HG03354 (cell line): ENCODE measurements around the gene PIM3.

Source experiments
- ATAC-seq: cut with Tn5 transposase; IDR thresholded peaks from one replicate; pipeline ENCODE4 v1.9.1; 2021; ENCODE audit warnings: mild to moderate bottlenecking; ENCODE audit not compliant: unreplicated experiment, poor library complexity, severe bottlenecking

Gene PIM3

DNA sequence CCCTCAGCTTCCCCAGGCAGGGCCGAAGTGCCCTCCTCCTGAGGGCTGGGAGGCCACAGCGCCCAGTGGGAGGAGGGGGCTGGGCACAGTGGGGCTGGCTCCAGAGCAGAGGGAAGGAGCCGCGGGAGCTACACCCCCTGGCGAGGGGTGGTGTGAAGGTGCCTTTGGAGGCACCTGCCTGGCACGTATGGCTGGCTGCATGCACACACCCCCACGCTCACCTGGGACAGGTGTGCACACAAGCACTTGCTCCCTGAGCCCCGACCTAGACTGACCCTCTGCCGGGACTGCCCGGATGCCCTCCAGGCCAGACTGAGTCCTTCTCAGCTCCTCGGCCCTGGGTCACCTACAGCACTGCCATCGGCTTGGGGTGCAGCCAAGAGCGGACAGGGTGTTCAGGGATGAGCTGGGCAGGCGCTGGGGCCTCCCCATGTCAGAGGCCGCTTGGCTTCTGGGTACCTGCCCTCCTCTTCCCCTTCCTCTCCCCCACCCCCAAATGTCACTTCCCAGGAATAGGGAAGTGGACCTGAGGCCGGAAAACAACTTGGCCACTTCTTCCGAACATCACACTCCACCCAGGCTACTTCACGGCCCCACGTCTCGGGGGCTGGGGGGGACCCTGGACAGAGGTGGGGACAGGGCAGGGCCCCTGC is 7.4 kb upstream of the PIM3 start:
- ATAC-seq, result no peak

DNA sequence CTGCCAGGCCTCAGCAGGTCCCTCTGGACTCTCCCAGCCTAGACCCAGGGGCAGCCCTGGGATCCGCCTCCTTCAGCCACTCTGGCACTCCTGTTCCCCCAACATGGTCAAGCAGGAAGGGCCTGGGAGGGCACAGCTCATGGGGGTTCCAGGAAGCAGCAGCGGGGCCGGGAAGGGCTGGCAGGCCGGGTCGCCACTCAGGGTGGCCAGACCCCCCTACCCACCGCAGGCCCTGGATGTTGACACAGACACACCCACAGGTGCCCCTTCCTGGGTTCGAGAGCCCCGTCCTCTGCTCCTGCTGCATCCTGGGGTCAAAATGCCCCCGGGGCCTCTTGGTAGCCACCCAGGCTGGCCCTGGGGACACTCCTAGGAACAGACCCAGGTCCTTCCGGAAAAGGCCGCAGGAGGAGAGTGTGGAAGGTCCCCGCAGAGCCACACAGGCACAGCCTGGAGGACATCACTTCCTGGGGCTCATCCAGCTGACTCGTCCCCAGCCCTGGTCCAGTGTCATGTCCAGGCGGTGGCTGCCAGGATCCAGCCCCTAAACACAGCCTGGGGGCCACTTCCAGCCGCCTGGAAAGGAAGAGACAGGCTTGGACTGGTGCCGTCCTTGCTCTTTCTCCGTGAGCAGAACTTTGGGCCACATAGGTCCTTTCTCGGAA is 6.8 kb upstream of the PIM3 start:
- ATAC-seq, result no peak

DNA sequence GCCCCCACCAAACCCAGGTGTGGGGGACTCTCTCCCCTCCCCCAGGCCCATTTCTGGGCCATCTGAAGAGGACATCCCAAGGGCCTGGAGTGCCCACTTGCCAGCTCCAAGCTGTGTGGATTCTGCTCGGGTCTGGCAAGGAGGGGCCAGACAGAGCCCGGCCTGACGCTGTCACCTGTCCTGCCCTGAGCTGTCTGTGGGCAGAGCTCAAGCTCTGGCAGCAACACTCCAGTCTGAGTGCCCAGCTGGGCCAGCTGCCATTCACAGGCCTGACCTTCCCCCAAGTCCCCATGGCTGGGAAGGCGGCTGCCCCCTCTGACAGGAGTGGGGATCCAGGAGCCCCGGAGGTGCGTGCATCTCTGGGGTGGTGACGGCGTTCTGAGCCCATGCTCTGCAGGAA is 6.2 kb upstream of the PIM3 start:
- ATAC-seq, result no peak

DNA sequence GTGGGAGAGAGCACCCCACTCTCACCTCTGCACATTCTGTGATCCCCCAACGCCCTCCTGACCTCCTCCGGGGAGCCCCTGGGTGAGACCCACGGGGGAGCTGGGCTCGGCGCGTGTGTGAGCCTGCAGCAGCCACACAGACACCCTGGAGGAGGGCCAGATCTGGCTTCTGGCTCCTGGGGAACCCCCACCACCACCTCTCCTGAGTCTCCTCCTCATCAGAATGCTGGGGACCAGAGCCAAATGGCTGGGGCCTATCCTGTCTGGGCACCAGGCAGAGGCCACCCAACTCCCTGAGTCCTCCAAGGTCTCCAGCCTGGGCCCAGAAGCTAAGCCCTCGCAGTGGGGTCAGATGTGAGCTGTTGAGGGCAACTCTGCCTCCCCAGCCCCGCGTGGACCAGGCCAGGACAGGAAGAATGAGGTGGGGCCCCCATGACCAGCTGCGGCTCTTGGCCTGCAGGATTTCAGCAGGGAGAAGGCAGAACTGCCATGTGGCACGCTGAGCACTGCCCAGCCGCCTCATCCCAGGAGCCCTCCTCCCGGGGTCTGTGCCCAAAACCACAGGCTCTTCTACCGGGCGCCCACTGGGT is 5.5 kb upstream of the PIM3 start:
- no peak for ATAC-seq

DNA sequence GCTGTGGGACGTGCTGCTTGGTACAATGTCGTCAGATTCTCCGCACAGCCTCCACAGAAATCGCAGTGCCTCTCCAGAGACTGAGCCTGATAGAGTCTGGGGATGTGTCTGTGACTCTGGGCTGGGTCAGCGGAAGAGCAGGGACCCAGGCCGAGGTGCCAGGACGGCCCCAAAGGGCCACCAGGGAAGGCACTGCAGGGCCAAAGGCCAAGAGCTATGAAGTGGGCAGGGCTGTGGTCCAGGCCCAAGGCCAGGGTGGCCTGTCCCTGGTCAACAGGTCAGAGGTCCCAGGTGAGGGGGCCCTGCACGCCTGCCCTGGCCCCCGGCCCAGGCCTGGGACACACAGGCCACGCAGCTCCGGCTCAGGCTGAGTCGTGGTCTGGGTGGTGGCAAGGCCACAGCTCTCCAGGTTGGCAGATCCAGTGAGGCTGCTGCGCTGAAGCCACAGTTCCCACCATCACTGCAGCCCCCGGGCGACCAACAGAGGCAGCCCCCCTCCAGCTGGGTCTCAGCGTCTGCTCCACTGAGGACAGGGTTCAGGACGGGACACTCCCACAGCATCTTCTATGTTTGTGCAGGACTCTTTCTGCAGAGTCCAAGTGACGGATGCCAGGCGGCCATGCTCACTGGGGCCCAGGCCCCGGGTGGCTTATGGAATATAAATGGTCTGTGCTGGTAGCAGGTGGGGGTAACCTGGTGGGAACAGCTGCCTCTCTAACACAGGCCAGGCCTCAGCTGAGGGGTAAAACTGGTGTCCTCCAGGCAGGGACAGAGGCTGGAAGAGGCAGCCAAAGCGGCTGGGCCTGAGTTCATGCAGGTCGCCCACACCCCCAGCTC is 4.8 kb upstream of the PIM3 start:
- no peak for ATAC-seq

DNA sequence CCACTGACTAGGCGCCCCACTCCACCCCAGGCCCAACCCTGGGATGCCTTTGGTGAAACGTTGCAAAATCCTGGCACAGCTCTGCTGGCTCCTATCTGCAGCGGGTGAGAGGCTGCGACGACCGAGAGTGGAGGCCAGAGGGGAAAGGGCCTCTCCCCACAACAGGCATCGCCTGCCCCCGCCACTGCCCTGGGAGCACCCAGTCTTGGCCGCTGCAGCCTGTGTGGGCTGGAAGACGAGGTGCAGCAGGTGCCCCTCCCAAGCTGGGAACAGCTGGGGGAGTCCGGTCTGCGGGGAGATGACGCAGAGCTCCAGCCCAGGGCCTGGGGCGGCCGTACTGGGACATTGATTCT is 4.2 kb upstream of the PIM3 start:
- ATAC-seq, result no peak

DNA sequence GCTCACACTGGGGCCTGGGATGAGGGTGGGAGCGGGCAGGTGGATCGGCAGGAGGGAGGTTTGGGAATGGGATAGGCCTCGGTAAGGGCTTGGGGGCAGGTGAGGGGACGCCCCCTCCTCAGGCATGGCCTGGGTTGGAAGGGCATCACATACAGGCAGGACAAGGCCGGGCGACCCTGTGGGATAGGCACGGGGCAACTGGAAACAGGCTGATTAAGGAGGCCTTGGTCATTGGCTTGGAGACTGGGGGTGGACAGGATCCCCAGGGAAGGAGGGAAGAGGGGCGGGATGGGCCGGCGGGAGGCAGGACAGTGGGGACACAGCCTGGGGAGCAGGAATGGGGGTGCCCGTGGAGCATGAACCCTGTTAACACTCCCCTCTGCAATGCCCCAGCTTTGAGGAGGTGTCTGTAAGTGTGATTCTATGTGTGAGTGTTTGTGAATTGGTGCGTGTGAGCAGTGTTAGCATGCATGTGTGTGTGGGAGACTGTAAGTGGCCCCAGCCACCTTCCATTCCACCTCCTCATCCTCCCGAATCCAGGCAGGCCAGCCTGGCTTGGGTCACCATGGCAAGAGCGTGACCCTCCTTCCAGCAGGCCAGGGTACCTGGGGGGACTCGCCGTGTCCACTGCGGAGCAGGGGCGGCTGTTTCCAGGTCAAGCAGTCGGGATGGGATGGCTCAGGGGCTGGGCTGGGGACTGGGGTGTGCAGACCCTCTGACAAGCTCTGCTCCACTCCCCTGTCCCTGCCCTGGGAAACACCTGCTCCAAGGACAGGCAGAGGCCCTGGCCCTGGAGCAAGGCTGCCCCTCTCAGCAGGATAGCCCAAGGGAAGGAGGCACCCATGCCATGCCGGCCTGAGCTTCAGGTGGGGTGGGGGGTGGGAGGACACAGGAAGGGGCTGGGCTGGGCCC is 3.4 kb upstream of the PIM3 start:
- ATAC-seq, result no peak

DNA sequence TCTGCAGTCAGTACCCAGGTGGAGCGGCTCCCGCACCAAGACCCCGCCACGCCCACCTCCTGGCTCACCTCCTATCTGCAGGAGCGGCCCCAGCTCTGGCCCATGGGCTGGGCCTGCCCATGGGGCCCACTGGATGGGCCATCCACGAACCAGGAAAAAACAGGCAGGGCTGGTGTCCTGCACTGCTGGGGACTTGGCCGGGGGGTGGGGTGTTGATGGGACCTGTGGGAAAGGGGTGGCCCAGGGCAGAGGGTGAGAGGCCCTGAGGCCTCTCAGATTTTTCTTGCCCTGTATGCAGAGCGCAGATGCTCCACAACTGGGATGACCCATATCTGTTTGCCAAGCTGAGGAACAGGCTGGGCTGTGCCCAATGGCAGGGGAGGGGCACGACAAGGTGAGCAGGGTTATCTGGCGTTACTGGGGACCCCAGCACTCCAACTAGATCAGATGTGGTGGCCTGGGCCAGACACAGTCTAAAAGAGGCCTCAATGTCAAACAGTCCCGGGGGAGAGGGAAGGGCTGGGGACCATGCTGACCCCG is 2.7 kb upstream of the PIM3 start:
- ATAC-seq, result no peak

DNA sequence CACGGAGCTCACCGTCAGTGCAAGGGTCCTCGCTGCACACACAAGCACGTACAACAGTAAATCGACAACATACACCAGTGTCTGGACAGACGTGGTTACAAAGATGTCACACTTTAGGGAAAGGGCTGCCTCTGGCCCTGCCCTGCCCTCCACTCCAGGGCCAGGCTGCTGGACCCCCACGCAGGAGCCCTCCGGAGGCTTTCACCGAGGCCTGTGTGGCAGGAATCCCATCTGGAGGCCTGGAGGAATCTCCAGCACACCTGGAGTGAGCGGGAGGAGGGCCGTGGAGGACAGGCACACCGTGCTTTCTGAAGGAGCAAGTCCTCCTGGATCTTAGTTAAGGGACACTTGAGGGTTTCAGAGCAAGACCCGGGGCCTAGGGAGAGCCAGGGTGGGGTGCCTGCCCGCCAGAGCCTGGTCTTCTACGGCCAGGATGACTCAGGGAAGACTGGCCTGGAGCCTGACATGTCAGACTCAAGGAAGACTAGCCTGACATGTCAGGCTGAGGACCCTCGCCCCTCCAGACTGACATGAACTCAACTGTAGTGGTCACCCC is 2.1 kb upstream of the PIM3 start:
- no peak for ATAC-seq

DNA sequence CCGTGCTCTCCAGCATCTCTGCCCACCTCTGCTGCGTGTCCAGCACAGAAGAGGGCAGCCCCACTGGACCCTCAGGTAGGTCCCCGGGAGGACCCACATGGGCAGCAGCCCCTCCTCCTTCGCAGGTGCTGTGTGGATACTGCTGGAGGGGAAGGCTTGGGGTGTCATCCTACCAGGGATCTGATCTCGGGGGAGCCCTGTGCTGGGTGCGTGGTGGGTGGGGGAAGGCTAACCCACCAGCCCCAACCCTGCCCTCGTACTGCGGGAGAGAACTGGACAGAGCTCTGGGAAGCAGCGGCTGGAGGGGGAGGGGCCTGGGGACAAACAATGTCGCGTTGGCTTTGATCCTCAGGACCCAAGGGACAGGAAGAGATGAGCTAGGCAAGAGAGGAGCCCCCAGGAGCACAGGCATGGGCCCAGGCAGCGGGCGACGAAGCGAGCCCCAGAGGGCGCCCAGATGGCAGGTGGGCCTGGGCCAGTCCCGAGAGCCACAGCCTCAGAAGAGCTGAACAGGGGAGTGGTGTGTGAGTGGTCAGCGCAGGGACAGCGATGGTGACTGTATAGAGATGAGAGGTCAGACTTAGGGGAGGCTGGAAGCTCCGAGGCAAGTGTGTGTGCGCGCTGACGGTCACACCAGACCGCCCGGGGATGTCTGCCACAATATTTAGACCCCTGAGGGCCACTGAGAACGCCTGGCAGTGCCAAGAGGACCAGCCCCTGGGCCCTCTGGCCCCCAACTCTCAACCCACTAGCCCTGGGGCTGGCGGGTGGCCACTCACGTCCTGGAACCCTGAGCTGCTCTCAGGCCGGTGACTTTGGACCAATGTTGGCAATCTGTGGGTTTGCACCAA is 1.4 kb upstream of the PIM3 start:
- no peak for ATAC-seq

DNA sequence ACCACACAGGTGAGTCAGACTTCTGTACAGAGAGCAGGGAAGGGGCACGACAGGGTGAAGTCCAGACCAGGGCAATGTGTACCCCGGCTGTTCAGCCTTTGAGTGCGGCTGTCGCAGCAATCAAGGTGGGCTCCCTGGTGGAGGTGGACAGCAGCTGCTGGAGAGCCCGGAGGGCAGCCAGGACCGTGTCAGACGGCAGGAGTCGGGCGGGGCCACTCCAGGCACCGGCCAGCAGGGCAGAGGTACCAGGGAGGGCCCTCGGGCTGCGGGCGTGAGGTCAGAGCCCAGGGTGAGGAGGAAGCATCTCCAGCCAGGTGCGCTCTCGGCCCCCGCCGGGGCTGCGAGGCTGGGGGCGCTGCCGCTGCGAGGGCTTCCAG is 802 bp upstream of the PIM3 start:
- peak; percentile 21 for ATAC-seq

DNA sequence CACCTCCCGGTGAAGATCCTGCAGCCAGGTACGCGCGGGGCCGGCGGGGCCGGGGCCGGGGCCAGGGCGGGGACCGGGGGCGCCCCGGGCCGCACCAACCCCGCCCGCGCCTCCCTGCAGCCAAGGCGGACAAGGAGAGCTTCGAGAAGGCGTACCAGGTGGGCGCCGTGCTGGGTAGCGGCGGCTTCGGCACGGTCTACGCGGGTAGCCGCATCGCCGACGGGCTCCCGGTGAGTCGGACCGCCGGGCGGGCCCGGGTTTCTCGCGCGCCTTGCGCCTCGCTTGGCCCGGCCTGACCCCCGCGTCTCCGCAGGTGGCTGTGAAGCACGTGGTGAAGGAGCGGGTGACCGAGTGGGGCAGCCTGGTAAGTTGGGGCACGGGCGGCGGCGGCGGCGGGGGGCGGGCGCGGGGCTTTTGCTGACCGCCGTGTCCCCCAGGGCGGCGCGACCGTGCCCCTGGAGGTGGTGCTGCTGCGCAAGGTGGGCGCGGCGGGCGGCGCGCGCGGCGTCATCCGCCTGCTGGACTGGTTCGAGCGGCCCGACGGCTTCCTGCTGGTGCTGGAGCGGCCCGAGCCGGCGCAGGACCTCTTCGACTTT is 531 bp downstream of the PIM3 start:
- ATAC-seq, result peak; percentile 1

DNA sequence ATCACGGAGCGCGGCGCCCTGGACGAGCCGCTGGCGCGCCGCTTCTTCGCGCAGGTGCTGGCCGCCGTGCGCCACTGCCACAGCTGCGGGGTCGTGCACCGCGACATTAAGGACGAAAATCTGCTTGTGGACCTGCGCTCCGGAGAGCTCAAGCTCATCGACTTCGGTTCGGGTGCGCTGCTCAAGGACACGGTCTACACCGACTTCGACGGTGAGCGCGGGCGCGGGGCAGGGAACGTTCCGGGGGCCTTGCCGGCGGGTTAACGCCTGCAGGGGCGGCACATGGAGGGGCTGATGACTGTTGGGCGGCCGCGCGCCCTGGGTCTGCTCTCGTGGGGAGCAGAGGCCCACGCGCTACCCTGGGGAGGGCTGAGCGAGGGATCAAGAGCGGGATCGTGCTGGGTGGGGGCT is 1.0 kb downstream of the PIM3 start:
- no peak for ATAC-seq

DNA sequence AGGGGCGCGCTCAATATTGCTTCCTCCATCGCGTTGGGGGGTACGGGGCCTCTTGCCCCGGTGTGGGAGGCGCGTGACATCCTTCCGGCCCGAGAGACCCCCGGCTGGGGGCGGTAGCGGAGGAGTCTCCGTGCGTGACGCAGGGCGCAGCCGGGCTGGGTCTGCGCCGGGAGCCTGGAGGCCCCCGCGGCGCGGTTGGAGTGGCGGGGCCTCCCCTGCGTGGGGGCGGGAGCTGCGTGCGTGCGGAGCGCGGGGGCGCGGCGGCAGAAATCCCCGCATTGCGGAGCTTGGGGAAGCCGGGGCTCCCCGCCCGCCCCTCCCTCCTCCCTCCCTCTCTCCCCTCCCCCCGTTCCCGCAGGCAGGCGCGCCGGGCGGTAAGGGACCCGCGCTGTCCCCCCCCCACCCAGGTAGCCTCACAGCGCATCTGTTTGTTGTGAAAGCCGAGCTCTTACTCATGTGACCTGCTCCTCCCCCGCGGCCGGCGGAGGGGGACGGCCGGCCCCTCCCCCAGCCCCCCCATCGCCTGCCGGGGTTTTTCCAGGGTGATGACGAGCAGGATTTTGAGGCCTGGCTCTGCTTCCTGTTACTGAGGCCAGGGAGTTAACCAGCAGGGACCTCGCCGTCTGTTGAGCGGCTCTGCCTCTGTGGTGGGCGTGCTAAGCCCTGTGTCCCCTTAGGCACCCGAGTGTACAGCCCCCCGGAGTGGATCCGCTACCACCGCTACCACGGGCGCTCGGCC is 1.6 kb downstream of the PIM3 start:
- peak; percentile 26 for ATAC-seq

DNA sequence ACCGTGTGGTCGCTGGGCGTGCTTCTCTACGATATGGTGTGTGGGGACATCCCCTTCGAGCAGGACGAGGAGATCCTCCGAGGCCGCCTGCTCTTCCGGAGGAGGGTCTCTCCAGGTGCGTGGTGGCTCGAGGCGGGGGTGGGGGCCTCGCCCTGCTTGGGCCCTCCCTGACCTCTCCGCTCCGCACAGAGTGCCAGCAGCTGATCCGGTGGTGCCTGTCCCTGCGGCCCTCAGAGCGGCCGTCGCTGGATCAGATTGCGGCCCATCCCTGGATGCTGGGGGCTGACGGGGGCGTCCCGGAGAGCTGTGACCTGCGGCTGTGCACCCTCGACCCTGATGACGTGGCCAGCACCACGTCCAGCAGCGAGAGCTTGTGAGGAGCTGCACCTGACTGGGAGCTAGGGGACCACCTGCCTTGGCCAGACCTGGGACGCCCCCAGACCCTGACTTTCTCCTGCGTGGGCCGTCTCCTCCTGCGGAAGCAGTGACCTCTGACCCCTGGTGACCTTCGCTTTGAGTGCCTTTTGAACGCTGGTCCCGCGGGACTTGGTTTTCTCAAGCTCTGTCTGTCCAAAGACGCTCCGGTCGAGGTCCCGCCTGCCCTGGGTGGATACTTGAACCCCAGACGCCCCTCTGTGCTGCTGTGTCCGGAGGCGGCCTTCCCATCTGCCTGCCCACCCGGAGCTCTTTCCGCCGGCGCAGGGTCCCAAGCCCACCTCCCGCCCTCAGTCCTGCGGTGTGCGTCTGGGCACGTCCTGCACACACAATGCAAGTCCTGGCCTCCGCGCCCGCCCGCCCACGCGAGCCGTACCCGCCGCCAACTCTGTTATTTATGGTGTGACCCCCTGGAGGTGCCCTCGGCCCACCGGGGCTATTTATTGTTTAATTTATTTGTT is 2.4 kb downstream of the PIM3 start:
- no peak for ATAC-seq

DNA sequence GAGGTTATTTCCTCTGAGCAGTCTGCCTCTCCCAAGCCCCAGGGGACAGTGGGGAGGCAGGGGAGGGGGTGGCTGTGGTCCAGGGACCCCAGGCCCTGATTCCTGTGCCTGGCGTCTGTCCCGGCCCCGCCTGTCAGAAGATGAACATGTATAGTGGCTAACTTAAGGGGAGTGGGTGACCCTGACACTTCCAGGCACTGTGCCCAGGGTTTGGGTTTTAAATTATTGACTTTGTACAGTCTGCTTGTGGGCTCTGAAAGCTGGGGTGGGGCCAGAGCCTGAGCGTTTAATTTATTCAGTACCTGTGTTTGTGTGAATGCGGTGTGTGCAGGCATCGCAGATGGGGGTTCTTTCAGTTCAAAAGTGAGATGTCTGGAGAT is 3.1 kb downstream of the PIM3 start:
- ATAC-seq, result no peak
